SU-DHL-6 (cell line): ENCODE measurements around the gene COX14.
"Not testable (repeated sequence)": the region's sequence is repeated elsewhere in the genome, so short reads cannot be mapped to it uniquely, and the experiment has no call there.

Experiments used
- H2AFZ ChIP-seq: fragments of 200-600 bp; sonication (generic); 2 replicates; pipeline ENCODE4 v1.6.1; 2014; ENCODE audit warnings: low read depth, mild to moderate bottlenecking, moderate library complexity, mixed read lengths, antibody characterized with exemption, low read length; ENCODE audit not compliant: severe bottlenecking
- H3F3A ChIP-seq: fragments of 200-600 bp; shearing (Covaris generic); 2 replicates; pipeline ENCODE4 v1.6.0; 2016; ENCODE audit warnings: antibody characterized with exemption, mild to moderate bottlenecking; ENCODE audit not compliant: insufficient read depth
- H3K27ac ChIP-seq: fragments of 200-600 bp; sonication (generic); 2 replicates; pipeline ENCODE4 v1.5.1; 2016; ENCODE audit warnings: low read depth, mild to moderate bottlenecking, low read length, moderate library complexity, mixed read lengths
- H3K27me3 ChIP-seq: fragments of 200-600 bp; sonication (generic), shearing (Covaris generic); 2 replicates; pipeline ENCODE4 v1.6.0; 2014; ENCODE audit warnings: mild to moderate bottlenecking, low read length
- H3K36me3 ChIP-seq: fragments of 200-600 bp; sonication (generic); 2 replicates; pipeline ENCODE4 v1.6.1; 2014; ENCODE audit warnings: mild to moderate bottlenecking, low read length, mixed read lengths
- H3K4me2 ChIP-seq: fragments of 300-600, 200-600 bp; shearing (Covaris generic), sonication (generic); 2 replicates; pipeline ENCODE4 v1.6.0; 2014; ENCODE audit warnings: low read length, low read depth, mild to moderate bottlenecking; ENCODE audit not compliant: poor library complexity, severe bottlenecking
- H3K4me3 ChIP-seq: fragments of 200-600 bp; sonication (generic); 2 replicates; pipeline ENCODE4 v1.5.1; 2014; ENCODE audit warnings: antibody characterized with exemption, low read length, mild to moderate bottlenecking, mixed read lengths; ENCODE audit not compliant: insufficient read depth, poor library complexity, severe bottlenecking
- H3K79me2 ChIP-seq: fragments of 200-600 bp; sonication (generic); 2 replicates; pipeline ENCODE4 v1.6.1; 2014; ENCODE audit warnings: mild to moderate bottlenecking, low read length, moderate library complexity; ENCODE audit not compliant: insufficient read depth
- H3K9ac ChIP-seq: fragments of 200-600 bp; sonication (generic); 2 replicates; pipeline ENCODE4 v1.7.0; 2014; ENCODE audit warnings: mild to moderate bottlenecking, low read length
- H3K9me2 ChIP-seq: fragments of 200-600 bp; sonication (generic); replicated peaks from 2 replicates; pipeline ENCODE4 v1.6.1; 2014; ENCODE audit warnings: low read length; ENCODE audit not compliant: insufficient read depth
- H3K9me3 ChIP-seq: fragments of 200-600 bp; sonication (generic); 2 replicates; pipeline ENCODE4 v1.6.1; 2014; ENCODE audit warnings: low read length, mixed read lengths; ENCODE audit not compliant: insufficient read depth
- H4K20me1 ChIP-seq: fragments of 200-600 bp; sonication (generic); 2 replicates; pipeline ENCODE4 v1.6.1; 2014; ENCODE audit warnings: low read depth, mild to moderate bottlenecking, antibody characterized with exemption, low read length, moderate library complexity, mixed read lengths
- CTCF ChIP-seq: fragments of 200-600 bp; sonication (generic); IDR thresholded peaks from one replicate; pipeline ENCODE4 v1.5.1; 2017; ENCODE audit warnings: antibody characterized with exemption, mild to moderate bottlenecking, low read length, moderate library complexity; ENCODE audit not compliant: insufficient read depth, poor library complexity, severe bottlenecking
- EZH2phosphoT487 ChIP-seq: fragments of 200-600 bp; sonication (generic), shearing (Covaris generic); conservative IDR thresholded peaks from 2 replicates; pipeline ENCODE4 v1.6.1; 2018; ENCODE audit warnings: mild to moderate bottlenecking, antibody characterized with exemption, low read length, moderate library complexity, mixed read lengths

COX14 gene

GRCh38 chr12:50081096-50081808 is 30.8 kb upstream of the COX14 start:
- H3K9me2 ChIP-seq: no peaks in the 10 kb centered on the region
- H3K79me2 ChIP-seq: no peaks in the 10 kb centered on the region; the same call in 1 of the 2 replicates
- no peaks in the 10 kb centered on the region for H3K9me3 ChIP-seq
- H4K20me1 ChIP-seq: no peaks in the 10 kb centered on the region
- no peaks in the 10 kb centered on the region for H3K36me3 ChIP-seq
- peaks cover 12% of the 10 kb centered on the region for H3F3A ChIP-seq
- H3K4me2 ChIP-seq: no peak overlapping the region
- no peaks in the 10 kb centered on the region for H3K27me3 ChIP-seq
- no peak overlapping the region for H2AFZ ChIP-seq
- H3K27ac ChIP-seq: no peak overlapping the region
- H3K4me3 ChIP-seq: no peak overlapping the region
- TF ChIP-seq CTCF (no peak), EZH2phosphoT487 (no peak)
- H3K9ac ChIP-seq: no peak overlapping the region

GRCh38 chr12:50082644-50083043 is 29.4 kb upstream of the COX14 start:
- H3K27ac ChIP-seq: no peak overlapping the region
- no peak for TF ChIP-seq CTCF
- no peak for TF ChIP-seq EZH2phosphoT487

GRCh38 chr12:50083301-50083700 is 28.7 kb upstream of the COX14 start:
- Histone ChIP-seq H3K27ac (no peak overlapping the region), H2AFZ (no peak overlapping the region), H4K20me1 (no peaks in the 10 kb centered on the region), H3K79me2 (no peaks in the 10 kb centered on the region; the same call in 1 of the 2 replicates), H3K9me3 (no peaks in the 10 kb centered on the region), H3K36me3 (no peaks in the 10 kb centered on the region), H3K4me2 (no peak overlapping the region), H3K9ac (no peak overlapping the region), H3K27me3 (no peaks in the 10 kb centered on the region), H3F3A (peaks cover 23% of the 10 kb centered on the region), H3K4me3 (no peak overlapping the region), H3K9me2 (no peaks in the 10 kb centered on the region)
- no peak for TF ChIP-seq EZH2phosphoT487
- TF ChIP-seq CTCF: no peak

More at GRCh38 chr12:50082644-50083043, 29.4 kb upstream of the COX14 start:
- H3K27me3 ChIP-seq: no peaks in the 10 kb centered on the region
- no peak overlapping the region for H3K4me3 ChIP-seq
- H3K79me2 ChIP-seq: no peaks in the 10 kb centered on the region; the same call in 1 of the 2 replicates
- H3K9me3 ChIP-seq: no peaks in the 10 kb centered on the region
- H3K9me2 ChIP-seq: no peaks in the 10 kb centered on the region
- no peaks in the 10 kb centered on the region for H4K20me1 ChIP-seq
- no peak overlapping the region for H3K4me2 ChIP-seq
- H3F3A ChIP-seq: peaks cover 16% of the 10 kb centered on the region
- H3K9ac ChIP-seq: no peak overlapping the region
- H3K36me3 ChIP-seq: no peaks in the 10 kb centered on the region
- no peak overlapping the region for H2AFZ ChIP-seq

- H3K4me2 ChIP-seq: peak overlapping the region; percentile 73
- peak overlapping the region; percentile 84 for H2AFZ ChIP-seq
- not testable (repeated sequence) for H3K36me3 ChIP-seq, H3K79me2 ChIP-seq, H3K27me3 ChIP-seq, H3K9me2 ChIP-seq, H4K20me1 ChIP-seq, H3K9me3 ChIP-seq
- H3K9ac ChIP-seq: peak overlapping the region; percentile 73
- peaks cover 27% of the 10 kb centered on the region for H3F3A ChIP-seq
- peak overlapping the region; percentile 81 for H3K4me3 ChIP-seq
- peak overlapping the region; percentile 77 for H3K27ac ChIP-seq
These were observed 27.6 kb upstream of the COX14 start for GRCh38 chr12:50084409-50084774.
